HepG2 (cell line): ENCODE results near the gene ITCH.
"Not testable (repeated sequence)": the region's sequence is repeated elsewhere in the genome, so short reads cannot be mapped to it uniquely, and the experiment has no call there.

Experiments
- AGO1 ChIP-seq: fragments of 200-400 bp; formaldehyde crosslinking; IDR thresholded peaks from 2 replicates; pipeline ENCODE4 v1.6.1; 2017; ENCODE audit warnings: mild to moderate bottlenecking, low read depth, low read length, moderate library complexity; ENCODE audit not compliant: poor library complexity, severe bottlenecking
- CTCF ChIP-seq: sonication (generic); formaldehyde crosslinking; IDR thresholded peaks from 2 replicates; pipeline ENCODE4 v1.5.0; 2020; ENCODE audit warnings: mild to moderate bottlenecking, missing genetic modification reagents, moderate library complexity
- FOSL2 ChIP-seq: sonication (generic); formaldehyde crosslinking; IDR thresholded peaks from 2 replicates; pipeline ENCODE4 v1.4.0; 2020; ENCODE audit warnings: missing genetic modification reagents
- JDP2 ChIP-seq: sonication (generic); formaldehyde crosslinking; IDR thresholded peaks from 2 replicates; pipeline ENCODE4 v1.8.1; 2022; ENCODE audit warnings: missing genetic modification reagents, borderline replicate concordance
- NFE2L2 ChIP-seq: fragments of 150-350 bp; IDR thresholded peaks from 2 replicates; pipeline ENCODE4 v1.6.1; 2014; ENCODE audit warnings: low read length
- POLR2AphosphoS5 ChIP-seq: IDR thresholded peaks from 2 replicates; pipeline ENCODE4 v1.6.1; 2012; ENCODE audit warnings: low read depth, low read length
- RARA ChIP-seq: IDR thresholded peaks from 2 replicates; pipeline ENCODE4 v1.6.1; 2016; ENCODE audit warnings: missing genetic modification reagents, missing compliant biosample characterization
- REXO4 ChIP-seq: sonication (generic); formaldehyde crosslinking; IDR thresholded peaks from 2 replicates; pipeline ENCODE4 v1.8.0; 2022; ENCODE audit warnings: missing genetic modification reagents, mild to moderate bottlenecking, borderline replicate concordance
- ZNF598 ChIP-seq: sonication (generic); formaldehyde crosslinking; IDR thresholded peaks from 2 replicates; pipeline ENCODE4 v1.5.1; 2020; ENCODE audit warnings: mild to moderate bottlenecking, missing genetic modification reagents, borderline replicate concordance
- ZNF777 ChIP-seq: sonication (generic); formaldehyde crosslinking; IDR thresholded peaks from 2 replicates; pipeline ENCODE4 v1.4.0; 2020; ENCODE audit warnings: missing genetic modification reagents
- ZNF841 ChIP-seq: sonication (generic); formaldehyde crosslinking; IDR thresholded peaks from 2 replicates; pipeline ENCODE4 v1.8.1; 2023; ENCODE audit warnings: missing genetic modification reagents, borderline replicate concordance
- TF ChIP-seq, protein P1 (sequence below): sonication (generic); formaldehyde crosslinking; IDR thresholded peaks from 2 replicates; pipeline ENCODE4 v1.8.0; 2022; ENCODE audit warnings: missing genetic modification reagents, mild to moderate bottlenecking, borderline replicate concordance
- TF ChIP-seq, protein P2 (sequence below), 2 experiments: IDR thresholded peaks; 2 replicates each; pipeline ENCODE4 v1.6.1; 2011 to 2012; ENCODE audit warnings: low read length in 2 of 2, borderline replicate concordance in 1 of 2, low read depth in 1 of 2, mild to moderate bottlenecking in 1 of 2, moderate library complexity in 1 of 2

DNA sequence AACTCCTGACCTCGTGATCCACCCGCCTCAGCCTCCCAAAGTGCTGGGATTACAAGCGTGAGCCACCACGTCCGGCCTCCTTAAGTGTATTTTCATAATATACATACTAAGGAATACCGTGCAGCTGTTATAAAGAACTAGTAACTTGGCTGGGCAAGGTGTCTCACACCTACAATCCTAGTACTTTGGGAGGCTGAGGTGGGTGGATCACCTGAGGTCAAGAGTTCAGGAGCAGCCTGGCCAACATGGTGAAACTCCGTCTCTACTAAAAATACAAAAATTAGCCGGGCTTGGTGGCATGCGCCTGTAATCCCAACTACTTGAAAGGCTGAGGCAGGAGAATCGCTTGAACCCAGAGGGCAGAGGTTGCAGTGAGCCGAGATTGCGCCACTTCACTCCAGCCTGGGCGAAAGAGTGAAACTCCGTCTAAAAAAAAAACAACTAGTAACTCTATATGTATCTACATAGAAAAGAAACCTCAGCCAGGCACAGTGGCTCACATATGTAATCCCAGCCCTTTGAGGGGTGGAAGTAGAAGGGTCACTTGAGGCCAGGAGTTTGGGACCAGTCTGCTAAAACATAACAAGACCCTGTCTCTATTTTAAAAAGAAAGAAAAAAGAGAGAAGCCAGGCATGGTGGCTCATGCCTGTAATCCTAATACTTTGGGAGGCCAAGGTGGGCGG, 32.1 kb upstream of the ITCH start:
- not testable (repeated sequence) for TF ChIP-seq JDP2; ZNF598 (CRISPR knock-in tag); REXO4 (CRISPR knock-in tag); CTCF; POLR2AphosphoS5; ZNF841 (CRISPR knock-in tag); AGO1; NFE2L2
- peak; percentile 82 for TF ChIP-seq RARA (CRISPR knock-in tag)
- TF ChIP-seq, protein P1, sequence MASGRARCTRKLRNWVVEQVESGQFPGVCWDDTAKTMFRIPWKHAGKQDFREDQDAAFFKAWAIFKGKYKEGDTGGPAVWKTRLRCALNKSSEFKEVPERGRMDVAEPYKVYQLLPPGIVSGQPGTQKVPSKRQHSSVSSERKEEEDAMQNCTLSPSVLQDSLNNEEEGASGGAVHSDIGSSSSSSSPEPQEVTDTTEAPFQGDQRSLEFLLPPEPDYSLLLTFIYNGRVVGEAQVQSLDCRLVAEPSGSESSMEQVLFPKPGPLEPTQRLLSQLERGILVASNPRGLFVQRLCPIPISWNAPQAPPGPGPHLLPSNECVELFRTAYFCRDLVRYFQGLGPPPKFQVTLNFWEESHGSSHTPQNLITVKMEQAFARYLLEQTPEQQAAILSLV (CRISPR knock-in tag): not testable (repeated sequence)
- TF ChIP-seq, protein P2, sequence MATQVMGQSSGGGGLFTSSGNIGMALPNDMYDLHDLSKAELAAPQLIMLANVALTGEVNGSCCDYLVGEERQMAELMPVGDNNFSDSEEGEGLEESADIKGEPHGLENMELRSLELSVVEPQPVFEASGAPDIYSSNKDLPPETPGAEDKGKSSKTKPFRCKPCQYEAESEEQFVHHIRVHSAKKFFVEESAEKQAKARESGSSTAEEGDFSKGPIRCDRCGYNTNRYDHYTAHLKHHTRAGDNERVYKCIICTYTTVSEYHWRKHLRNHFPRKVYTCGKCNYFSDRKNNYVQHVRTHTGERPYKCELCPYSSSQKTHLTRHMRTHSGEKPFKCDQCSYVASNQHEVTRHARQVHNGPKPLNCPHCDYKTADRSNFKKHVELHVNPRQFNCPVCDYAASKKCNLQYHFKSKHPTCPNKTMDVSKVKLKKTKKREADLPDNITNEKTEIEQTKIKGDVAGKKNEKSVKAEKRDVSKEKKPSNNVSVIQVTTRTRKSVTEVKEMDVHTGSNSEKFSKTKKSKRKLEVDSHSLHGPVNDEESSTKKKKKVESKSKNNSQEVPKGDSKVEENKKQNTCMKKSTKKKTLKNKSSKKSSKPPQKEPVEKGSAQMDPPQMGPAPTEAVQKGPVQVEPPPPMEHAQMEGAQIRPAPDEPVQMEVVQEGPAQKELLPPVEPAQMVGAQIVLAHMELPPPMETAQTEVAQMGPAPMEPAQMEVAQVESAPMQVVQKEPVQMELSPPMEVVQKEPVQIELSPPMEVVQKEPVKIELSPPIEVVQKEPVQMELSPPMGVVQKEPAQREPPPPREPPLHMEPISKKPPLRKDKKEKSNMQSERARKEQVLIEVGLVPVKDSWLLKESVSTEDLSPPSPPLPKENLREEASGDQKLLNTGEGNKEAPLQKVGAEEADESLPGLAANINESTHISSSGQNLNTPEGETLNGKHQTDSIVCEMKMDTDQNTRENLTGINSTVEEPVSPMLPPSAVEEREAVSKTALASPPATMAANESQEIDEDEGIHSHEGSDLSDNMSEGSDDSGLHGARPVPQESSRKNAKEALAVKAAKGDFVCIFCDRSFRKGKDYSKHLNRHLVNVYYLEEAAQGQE (IDR thresholded peaks at IDR 0.05; ENCODE audit: borderline replicate concordance in 1 of 2, low read depth in 1 of 2, low read length in 2 of 2): not testable (repeated sequence)
- peak; percentile 65; the same call in 1 of the 2 replicates for TF ChIP-seq ZNF777 (CRISPR knock-in tag)
- TF ChIP-seq FOSL2: peak; percentile 41; the same call in 1 of the 2 replicates
